Activated CD4-positive, alpha-beta memory T cell treated with anti-CD3 and anti-CD28 coated beads, Interleukin-2, amount 10 ng/mL, durations not matched to agents 7 days and 5 days (primary cell): ENCODE data around the gene LRRC8D. TPM values are rescaled to one million over a fixed set of nuclear protein-coding genes. Genes with fewer than 3 reads are reported as not detected.

Experiments
- CTCF ChIA-PET: fragments of 350-600 bp; sonication (Branson Sonifier 250); formaldehyde crosslinking; loops from one replicate; lab custom pipeline; 2021; ENCODE audit warnings: antibody characterized with exemption, inconsistent platforms; lab: Charles Lee
- POLR2A ChIA-PET: fragments of 350-600 bp; sonication (Branson Sonifier 250); formaldehyde crosslinking; loops from one replicate; lab custom pipeline; 2021; ENCODE audit warnings: antibody characterized with exemption; lab: Charles Lee
- DNase-seq: peaks from one replicate; pipeline ENCODE4 v3.0.0-alpha.2; 2020
- H3K27ac Mint-ChIP-seq: one replicate; pipeline ENCODE4 v1.8.0; 2021; ENCODE audit warnings: mild to moderate bottlenecking, mixed read lengths
- H3K27me3 Mint-ChIP-seq: one replicate; pipeline ENCODE4 v1.8.0; 2021; ENCODE audit warnings: mixed read lengths
- H3K36me3 Mint-ChIP-seq: one replicate; pipeline ENCODE4 v1.8.0; 2021; ENCODE audit warnings: low read depth, mixed read lengths
- H3K4me1 Mint-ChIP-seq: one replicate; pipeline ENCODE4 v1.8.0; 2021; ENCODE audit warnings: mixed read lengths
- H3K4me3 Mint-ChIP-seq: one replicate; pipeline ENCODE4 v1.8.0; 2021; ENCODE audit warnings: mild to moderate bottlenecking, mixed read lengths
- H3K9me3 Mint-ChIP-seq: one replicate; pipeline ENCODE4 v1.8.0; 2021; ENCODE audit warnings: mixed read lengths
- total RNA-seq, 2 experiments: library from RNA; stranded (reverse); gene quantifications; one replicate each; pipeline ENCODE4 v1.2.3, GENCODE V29; 2021

LRRC8D gene
- total RNA-seq, 2 experiments from 2014 or later = 19.4 to 20.3 TPM

DNA sequence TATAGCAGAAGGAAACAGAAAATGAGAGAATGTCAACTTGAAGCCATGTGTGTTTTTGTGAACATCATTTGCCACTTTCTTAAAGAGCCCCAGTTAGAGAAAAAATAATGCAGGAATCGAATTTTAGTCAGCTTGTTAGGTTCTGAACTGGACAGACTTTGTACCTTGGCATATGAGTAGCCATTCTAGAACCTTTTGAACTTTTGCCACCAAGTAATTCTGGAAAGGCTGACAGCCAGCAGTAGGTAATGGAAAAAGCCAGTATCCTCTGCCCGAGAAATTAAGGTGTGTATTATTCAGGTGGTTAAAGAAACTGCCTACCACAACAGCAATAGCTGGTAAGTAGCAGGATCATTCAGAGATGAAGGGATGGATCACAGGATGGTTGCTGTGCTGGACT lies 20.7 kb downstream of the LRRC8D start:
- POLR2A ChIA-PET = interaction anchor here (1.2 to 3.0 kb wide), 2 partner anchors 21 to 33 kb away, joined by 3 to 38 read pairs; partner anchors contain the start of gene LRRC8D
- Mint-ChIP-seq H3K27me3 (peaks cover 3% of the 10 kb centered on the region), H3K27ac (no peak overlapping the region), H3K4me1 (peaks cover 56% of the 10 kb centered on the region), H3K4me3 (no peak overlapping the region), H3K9me3 (no peaks in the 10 kb centered on the region), H3K36me3 (peaks cover 6% of the 10 kb centered on the region)
- no peak for DNase-seq
- CTCF ChIA-PET = interaction anchor here (1.1 kb wide), 1 partner anchor 20 kb away, joined by 4 read pairs; no protein-coding TSS in a partner anchor

DNA sequence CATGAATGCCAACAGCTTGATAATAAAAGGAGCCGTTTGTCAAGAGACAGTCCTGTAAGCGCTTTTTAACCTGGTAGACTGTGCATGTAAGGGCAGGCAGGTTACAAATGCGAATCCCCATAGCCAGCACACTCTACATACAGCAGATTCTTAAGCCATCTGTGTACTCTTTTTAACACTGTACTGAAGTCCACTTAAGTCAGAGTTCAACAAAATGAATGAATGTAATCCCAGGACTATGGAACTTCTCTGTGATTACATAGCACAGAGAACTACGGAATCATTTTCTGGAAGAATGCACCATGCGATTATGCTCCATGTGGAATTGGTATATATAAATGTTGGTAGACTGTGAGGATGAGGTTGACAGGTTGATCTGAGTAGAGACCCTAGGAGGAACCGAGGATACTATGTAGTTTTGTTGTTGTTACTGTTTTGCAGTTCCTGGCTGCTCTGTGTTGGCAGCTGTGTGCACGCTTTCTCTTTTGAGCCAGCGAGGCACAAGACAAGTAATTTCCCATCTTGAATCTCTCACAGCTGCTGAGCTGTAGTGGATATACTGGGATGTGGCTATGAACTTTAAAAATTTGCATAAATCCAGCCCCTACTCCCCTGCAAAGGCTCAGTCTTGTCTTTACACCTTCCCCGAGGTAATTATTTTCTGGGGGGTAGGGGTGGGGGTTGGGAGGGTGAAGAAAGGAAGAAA lies 21.9 kb downstream of the LRRC8D start:
- CTCF ChIA-PET = interaction anchor here (0.7 to 2.7 kb wide), 27 partner anchors 8 to 851 kb away, joined by 3 to 17 read pairs (median 4); partner anchors contain the start of gene LRRC8D
- no peaks in the 10 kb centered on the region for H3K9me3 Mint-ChIP-seq
- H3K4me1 Mint-ChIP-seq = peaks cover 64% of the 10 kb centered on the region
- peaks cover 14% of the 10 kb centered on the region for H3K36me3 Mint-ChIP-seq
- DNase-seq = no peak
- peak overlapping the region; percentile 95 for H3K4me3 Mint-ChIP-seq
- POLR2A ChIA-PET = interaction anchor here (0.7 to 3.0 kb wide), 22 partner anchors 8 to 569 kb away, joined by 3 to 38 read pairs (median 5); partner anchors contain the start of genes LRRC8C, LRRC8D and ZNF326
- peak overlapping the region; percentile 84 for H3K27ac Mint-ChIP-seq
- no peaks in the 10 kb centered on the region for H3K27me3 Mint-ChIP-seq

DNA sequence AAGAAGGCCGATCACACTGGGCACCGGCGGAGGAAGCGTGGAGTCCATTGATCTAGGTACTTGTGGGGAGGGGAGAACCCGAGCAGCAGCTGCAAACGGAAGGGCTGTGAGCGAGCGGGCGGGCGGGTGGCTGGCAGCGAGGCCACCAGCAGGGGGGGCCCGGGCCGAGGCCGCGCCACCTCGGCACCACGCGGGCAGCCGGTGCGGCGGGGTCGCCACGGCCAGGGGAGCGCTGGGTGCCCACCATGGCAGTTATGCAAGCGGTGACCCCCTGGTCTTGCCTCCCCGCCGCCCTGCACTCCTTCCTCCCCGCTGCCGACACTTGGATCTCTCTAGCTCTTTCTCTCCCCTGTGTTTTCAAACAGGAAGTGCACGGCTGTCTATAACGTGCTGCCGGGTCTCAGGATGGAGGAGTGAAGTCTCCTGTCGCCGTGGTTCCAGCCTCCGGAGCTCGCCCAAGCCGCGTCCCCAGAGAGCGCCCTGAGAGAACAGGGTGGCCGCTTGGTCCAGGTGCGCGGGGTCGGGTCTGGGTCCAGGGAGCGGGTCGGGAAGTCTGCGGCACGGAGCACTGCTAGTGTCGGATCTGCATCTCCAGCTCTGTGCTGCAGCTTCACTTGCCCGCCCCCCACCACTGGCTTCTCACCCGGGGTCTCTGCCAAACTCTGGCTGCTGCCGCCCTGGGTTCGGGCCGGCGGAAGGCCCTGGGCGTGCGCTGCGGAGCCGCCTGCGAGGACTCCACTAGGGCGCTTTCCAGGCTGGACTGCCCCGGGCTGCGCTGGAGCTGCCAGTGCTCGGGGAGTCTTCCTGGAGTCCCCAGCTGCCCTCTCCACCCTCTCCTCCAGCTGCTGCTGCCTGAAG lies 22.7 kb downstream of the LRRC8D start:
- H3K9me3 Mint-ChIP-seq = no peaks in the 10 kb centered on the region
- no peaks in the 10 kb centered on the region for H3K27me3 Mint-ChIP-seq
- peak overlapping the region; percentile 84 for H3K27ac Mint-ChIP-seq
- DNase-seq = peak; percentile 81
- peaks cover 22% of the 10 kb centered on the region for H3K36me3 Mint-ChIP-seq
- ChIA-PET CTCF (interaction anchor here (0.6 to 2.7 kb wide), 34 partner anchors 8 to 1851 kb away, joined by 3 to 17 read pairs (median 4); partner anchors contain the start of gene LRRC8D), POLR2A (interaction anchor here (0.6 to 3.0 kb wide), 31 partner anchors 8 to 570 kb away, joined by 3 to 38 read pairs (median 4); partner anchors contain the start of genes LRRC8C, LRRC8D and ZNF326)
- H3K4me3 Mint-ChIP-seq = peak overlapping the region; percentile 95
- peaks cover 68% of the 10 kb centered on the region for H3K4me1 Mint-ChIP-seq

DNA sequence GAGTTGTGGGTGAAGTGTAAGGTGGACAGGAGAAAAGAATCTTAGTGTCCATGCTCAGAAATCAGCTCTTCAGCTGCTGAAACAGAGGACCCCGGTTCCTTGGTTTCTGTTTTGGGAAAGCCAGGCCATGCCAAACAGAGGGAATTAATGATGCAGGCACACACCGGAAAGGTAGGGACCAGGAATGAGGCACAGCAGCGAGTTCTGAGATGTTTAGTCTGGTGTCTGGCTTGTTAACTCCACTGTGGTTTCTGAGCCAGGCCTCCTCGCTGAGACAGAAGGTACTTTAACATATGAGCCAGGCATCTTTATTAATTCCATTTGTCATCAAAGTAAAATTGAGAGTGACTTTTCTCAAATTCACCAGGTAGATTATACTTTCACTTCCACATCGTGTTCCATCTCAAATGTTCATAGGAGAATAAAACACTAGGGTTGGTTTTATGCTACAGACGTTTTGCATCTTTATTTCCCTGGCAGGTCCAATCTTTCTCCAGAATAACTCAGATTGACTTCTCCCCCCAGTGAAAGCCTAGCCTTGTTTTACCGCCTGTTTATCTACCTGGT lies 23.5 kb downstream of the LRRC8D start:
- peaks cover 65% of the 10 kb centered on the region for H3K4me1 Mint-ChIP-seq
- H3K27me3 Mint-ChIP-seq = no peaks in the 10 kb centered on the region
- POLR2A ChIA-PET = interaction anchor here (0.6 to 3.0 kb wide), 19 partner anchors 11 to 359 kb away, joined by 3 to 38 read pairs (median 5); partner anchors contain the start of genes LRRC8C, LRRC8D and ZNF326
- no peaks in the 10 kb centered on the region for H3K9me3 Mint-ChIP-seq
- peaks cover 27% of the 10 kb centered on the region for H3K36me3 Mint-ChIP-seq
- DNase-seq = no peak
- CTCF ChIA-PET = interaction anchor here (0.6 to 2.7 kb wide), 20 partner anchors 8 to 1850 kb away, joined by 3 to 17 read pairs (median 6); no protein-coding TSS in a partner anchor
- peak overlapping the region; percentile 82 for H3K27ac Mint-ChIP-seq
- peak overlapping the region; percentile 95 for H3K4me3 Mint-ChIP-seq

DNA sequence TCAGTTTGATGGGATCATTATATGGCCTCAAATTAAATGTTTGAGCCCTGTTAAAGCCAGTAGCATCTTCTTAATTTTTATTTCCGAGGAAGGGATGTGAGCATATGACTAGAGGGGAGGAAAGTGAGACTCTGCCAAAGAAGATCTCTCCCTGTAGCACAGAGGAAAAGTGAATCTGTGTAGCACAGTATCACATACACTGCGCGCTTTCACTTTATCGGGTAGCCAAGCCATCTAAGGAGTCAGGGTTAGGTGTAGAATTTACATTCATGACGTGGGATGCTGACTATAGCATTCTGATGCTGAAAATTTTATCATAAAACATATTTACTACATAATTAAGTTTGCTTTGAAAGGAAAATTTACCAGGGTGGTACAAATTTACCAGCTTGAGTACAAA lies 24.0 kb downstream of the LRRC8D start:
- H3K9me3 Mint-ChIP-seq = no peaks in the 10 kb centered on the region

DNA sequence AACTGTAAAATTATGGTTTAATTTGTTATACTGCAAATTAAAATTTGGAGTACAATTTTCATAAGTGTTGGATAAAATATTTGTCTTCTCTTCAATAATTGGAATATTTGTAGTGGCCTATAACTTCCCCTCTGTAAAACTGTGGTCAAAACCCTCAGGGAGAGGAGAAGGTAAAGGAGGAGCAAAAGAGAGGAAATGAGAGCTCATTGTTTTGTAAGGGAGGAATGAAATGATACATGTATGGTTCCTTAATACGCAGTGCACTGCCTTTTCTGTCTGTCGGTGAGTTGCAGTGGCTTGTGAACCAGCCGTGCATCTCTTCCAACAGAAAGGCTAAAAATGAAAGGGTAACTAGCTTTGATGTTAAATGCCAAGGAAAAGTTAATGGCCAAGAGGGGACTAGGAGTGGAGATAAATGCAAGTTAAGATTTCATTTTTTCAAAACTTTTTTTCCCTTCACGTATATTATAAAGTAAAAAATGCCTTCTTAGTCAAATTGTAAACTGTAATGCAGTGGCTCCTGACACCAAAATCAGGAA lies 26.4 kb downstream of the LRRC8D start:
- H3K36me3 Mint-ChIP-seq = peaks cover 40% of the 10 kb centered on the region
- no peaks in the 10 kb centered on the region for H3K27me3 Mint-ChIP-seq
- no peaks in the 10 kb centered on the region for H3K9me3 Mint-ChIP-seq
- H3K4me1 Mint-ChIP-seq = peaks cover 48% of the 10 kb centered on the region
- peak overlapping the region; percentile 19 for H3K4me3 Mint-ChIP-seq
- no peak overlapping the region for H3K27ac Mint-ChIP-seq
- no peak for DNase-seq
- ChIA-PET CTCF (interaction anchor here (0.7 to 2.0 kb wide), 3 partner anchors 8 to 131 kb away, joined by 3 to 7 read pairs (median 3); no protein-coding TSS in a partner anchor), POLR2A (interaction anchor here (1.3 kb wide), 1 partner anchor 8 kb away, joined by 5 read pairs; no protein-coding TSS in a partner anchor)

More for the DNA sequence above, 24.0 kb downstream of the LRRC8D start:
- ChIA-PET POLR2A (interaction anchor here (0.9 kb wide), 1 partner anchor 23 kb away, joined by 3 read pairs; no protein-coding TSS in a partner anchor), CTCF (interaction anchor here (2.4 kb wide), 1 partner anchor 23 kb away, joined by 11 read pairs; no protein-coding TSS in a partner anchor)
- no peak for DNase-seq
- Mint-ChIP-seq H3K27me3 (no peaks in the 10 kb centered on the region), H3K27ac (peak overlapping the region; percentile 82), H3K36me3 (peaks cover 31% of the 10 kb centered on the region), H3K4me3 (peak overlapping the region; percentile 95), H3K4me1 (peaks cover 61% of the 10 kb centered on the region)

DNA sequence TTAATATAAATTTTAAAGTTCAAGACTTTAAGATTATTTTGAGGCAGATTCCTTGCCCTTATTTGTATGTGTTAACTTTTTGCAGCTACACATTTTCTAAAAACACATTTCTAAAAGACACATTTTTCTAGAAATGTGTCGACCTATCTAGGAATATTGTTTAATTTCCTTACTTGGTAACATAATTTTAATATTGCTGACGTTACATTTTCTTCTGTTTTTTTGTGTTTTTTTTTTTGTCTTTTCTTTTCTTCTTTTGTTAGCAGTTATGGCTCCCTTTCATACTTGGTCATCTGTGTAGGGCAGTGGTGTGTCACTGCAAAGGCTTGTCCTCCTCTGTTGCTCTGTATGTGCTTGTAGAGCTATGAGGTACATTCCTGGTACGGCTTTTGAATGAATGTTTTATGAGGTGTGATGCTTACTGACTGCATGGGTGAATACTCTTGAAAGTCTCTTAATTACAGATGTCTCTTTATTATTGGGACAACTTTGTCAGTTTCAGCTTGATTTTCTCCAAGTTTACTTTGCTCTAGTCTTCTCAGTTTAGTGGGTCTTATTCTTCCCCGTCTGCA lies 30.1 kb downstream of the LRRC8D start:
- ChIA-PET POLR2A (no interaction called here), CTCF (interaction anchor here (1.7 kb wide), 1 partner anchor 8 kb away, joined by 7 read pairs; no protein-coding TSS in a partner anchor)
- H3K27me3 Mint-ChIP-seq = no peaks in the 10 kb centered on the region
- H3K4me1 Mint-ChIP-seq = peaks cover 21% of the 10 kb centered on the region
- H3K4me3 Mint-ChIP-seq = no peak overlapping the region
- no peak overlapping the region for H3K27ac Mint-ChIP-seq
- no peaks in the 10 kb centered on the region for H3K9me3 Mint-ChIP-seq
- H3K36me3 Mint-ChIP-seq = peaks cover 41% of the 10 kb centered on the region
- no peak for DNase-seq

DNA sequence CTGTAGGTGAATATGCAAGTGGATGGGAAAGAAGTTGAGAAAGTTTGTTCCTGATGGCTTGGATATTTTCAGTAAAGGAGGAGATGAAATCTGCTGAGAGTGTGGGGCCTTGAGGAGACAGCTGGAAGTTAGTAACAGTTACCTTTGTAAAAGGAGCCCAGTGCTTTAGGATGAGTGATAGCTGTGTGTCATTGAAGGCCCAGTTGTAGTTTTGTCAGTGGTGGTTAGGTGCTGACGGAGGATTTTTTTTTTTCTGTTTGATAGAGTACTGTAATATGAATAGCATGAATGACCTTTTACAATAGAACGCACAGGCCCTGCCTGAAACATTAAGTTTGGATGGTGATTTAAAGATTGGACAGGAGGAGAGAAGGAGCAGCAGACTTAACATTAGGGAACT lies 33.3 kb downstream of the LRRC8D start:
- no peak for DNase-seq
- H3K4me3 Mint-ChIP-seq = no peak overlapping the region
- ChIA-PET CTCF (interaction anchor here (2.6 kb wide), 1 partner anchor 11 kb away, joined by 10 read pairs; no protein-coding TSS in a partner anchor), POLR2A (no interaction called here)
- H3K27ac Mint-ChIP-seq = no peak overlapping the region
- no peaks in the 10 kb centered on the region for H3K9me3 Mint-ChIP-seq
- peaks cover 4% of the 10 kb centered on the region for H3K4me1 Mint-ChIP-seq
- no peaks in the 10 kb centered on the region for H3K27me3 Mint-ChIP-seq
- H3K36me3 Mint-ChIP-seq = peaks cover 20% of the 10 kb centered on the region

DNA sequence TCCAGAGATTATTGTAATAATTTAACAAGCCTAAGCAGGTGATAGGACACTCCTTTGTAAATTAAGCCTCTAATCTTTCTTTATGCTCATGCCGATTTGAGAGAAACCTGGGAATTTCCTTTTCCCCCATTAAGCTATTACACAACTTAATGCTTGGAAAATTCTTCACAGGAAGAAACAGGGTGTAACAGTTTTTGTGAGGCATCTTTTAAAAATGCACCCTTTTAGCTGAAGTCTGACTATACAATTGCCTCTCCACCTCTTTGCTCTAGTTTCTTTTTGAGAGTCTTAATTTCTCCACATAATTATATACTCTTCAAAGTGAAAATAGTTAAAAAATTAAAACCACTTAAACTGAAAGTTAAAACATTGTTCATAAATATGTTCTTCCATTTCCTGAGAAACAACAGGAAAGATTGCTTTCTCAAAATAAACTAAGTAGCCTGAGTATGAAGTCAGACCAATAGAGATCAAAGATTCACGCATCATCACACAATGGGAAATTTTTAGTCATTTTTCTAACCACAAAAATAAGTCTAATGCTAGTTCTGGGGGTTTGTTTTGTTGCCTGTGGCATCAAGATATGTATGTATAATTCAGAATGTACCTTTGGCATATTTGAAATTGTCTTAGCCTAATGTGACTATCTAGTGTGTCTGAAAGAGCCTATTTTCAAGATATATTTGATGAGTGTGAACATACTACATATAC lies 34.7 kb downstream of the LRRC8D start:
- POLR2A ChIA-PET = interaction anchor here (0.9 to 1.4 kb wide), 5 partner anchors 8 to 140 kb away, joined by 3 to 9 read pairs (median 3); partner anchors contain the start of gene ZNF326
- DNase-seq = no peak

DNA sequence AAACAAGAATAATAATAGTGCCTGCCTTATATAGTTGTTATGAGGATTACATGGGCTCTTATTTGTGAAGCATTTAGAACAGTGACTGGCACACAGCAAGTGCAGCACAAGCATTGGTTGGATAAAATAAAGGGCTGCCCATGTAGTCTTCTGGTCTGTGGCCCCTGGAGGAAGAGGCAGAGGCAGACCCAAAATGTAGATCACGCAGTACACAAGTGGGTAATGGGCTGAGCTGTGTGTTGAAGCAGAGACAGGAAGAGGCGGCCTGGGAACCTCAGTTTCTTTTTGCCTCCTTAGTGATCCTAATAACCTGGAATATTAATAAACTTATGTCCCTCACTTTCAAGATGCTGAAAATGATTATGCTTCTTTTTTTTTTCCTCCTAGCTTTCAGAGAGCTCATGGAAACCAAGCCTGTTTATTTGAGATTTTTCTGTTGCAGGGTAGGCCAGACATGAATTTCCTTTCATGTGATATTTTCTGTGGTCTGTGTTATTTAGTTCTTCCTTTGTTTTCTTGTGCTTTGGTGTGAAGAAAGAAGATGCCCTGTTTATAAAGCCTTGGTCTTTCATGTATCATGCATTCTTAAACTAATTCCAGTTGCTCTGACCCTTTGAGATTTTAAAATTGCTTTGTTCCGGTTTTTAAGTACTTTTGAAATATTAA lies 42.5 kb downstream of the LRRC8D start:
- Mint-ChIP-seq H3K27ac (peak overlapping the region; percentile 55), H3K4me1 (peaks cover 29% of the 10 kb centered on the region), H3K27me3 (no peaks in the 10 kb centered on the region), H3K9me3 (no peaks in the 10 kb centered on the region), H3K4me3 (no peak overlapping the region), H3K36me3 (peaks cover 43% of the 10 kb centered on the region)
- ChIA-PET CTCF (no interaction called here), POLR2A (no interaction called here)
- DNase-seq = no peak

More for the DNA sequence above, 34.7 kb downstream of the LRRC8D start:
- peak overlapping the region; percentile 63 for H3K27ac Mint-ChIP-seq
- peak overlapping the region; percentile 18 for H3K4me3 Mint-ChIP-seq
- CTCF ChIA-PET = interaction anchor here (0.6 to 2.6 kb wide), 4 partner anchors 9 to 34 kb away, joined by 4 to 10 read pairs (median 6); no protein-coding TSS in a partner anchor
- no peaks in the 10 kb centered on the region for H3K9me3 Mint-ChIP-seq
- peaks cover 12% of the 10 kb centered on the region for H3K36me3 Mint-ChIP-seq
- H3K27me3 Mint-ChIP-seq = no peaks in the 10 kb centered on the region
- H3K4me1 Mint-ChIP-seq = peaks cover 3% of the 10 kb centered on the region
